Loucy (cell line): ENCODE data around the gene NRP1.

Experiments used
- EZH2phosphoT487 ChIP-seq: fragments of 200-600 bp; IDR thresholded peaks from 2 replicates; pipeline ENCODE4 v1.6.1; 2018; ENCODE audit warnings: antibody characterized with exemption, mild to moderate bottlenecking, moderate library complexity, borderline replicate concordance
- TF ChIP-seq, protein P1 (sequence below): fragments of 200-600 bp; sonication (generic); conservative IDR thresholded peaks from 2 replicates; pipeline ENCODE4 v1.5.1; 2014; ENCODE audit warnings: mild to moderate bottlenecking, antibody characterized with exemption, low read length

DNA sequence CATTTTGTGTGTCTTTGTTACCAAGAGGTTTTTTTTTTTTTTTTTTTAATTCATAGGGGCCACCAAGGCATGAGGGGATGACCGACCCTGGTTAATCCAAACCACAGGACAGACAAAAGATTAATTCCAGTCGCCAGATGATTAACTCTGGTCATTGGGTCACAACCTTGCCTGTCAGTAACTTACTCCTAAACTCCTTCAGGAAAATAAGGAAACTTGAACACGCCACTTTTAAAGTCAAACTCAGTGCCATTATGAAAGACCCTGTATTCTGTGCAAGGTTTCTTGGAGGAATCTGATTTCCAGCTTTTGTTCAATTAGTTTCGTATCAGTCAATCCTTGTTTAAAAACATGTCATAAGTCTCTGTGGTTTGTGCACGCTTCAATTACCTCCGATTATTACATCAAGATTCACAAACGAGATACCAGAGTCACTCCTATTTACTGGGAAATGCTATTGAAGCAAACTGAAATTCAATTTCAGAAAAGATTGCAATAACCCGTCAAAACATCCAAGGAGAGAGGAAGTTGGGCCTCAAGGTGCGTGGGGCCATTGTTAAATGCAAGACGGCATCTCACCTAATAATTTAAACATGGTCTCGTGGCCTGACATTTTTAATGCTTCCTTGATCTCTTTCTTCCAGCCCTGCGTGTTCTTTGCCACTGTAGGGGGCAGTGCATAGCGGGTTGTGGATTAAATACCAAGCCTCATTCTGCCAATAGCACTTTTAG is 44.0 kb downstream of the NRP1 start:
- TF ChIP-seq, protein P1, sequence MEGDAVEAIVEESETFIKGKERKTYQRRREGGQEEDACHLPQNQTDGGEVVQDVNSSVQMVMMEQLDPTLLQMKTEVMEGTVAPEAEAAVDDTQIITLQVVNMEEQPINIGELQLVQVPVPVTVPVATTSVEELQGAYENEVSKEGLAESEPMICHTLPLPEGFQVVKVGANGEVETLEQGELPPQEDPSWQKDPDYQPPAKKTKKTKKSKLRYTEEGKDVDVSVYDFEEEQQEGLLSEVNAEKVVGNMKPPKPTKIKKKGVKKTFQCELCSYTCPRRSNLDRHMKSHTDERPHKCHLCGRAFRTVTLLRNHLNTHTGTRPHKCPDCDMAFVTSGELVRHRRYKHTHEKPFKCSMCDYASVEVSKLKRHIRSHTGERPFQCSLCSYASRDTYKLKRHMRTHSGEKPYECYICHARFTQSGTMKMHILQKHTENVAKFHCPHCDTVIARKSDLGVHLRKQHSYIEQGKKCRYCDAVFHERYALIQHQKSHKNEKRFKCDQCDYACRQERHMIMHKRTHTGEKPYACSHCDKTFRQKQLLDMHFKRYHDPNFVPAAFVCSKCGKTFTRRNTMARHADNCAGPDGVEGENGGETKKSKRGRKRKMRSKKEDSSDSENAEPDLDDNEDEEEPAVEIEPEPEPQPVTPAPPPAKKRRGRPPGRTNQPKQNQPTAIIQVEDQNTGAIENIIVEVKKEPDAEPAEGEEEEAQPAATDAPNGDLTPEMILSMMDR: peak; percentile 55
- TF ChIP-seq EZH2phosphoT487: no peak
